ENCODE data around the gene SHANK2. TPM values are rescaled to one million over a fixed set of nuclear protein-coding genes. Genes with fewer than 3 reads are reported as not detected.
"Not testable (repeated sequence)": the region's sequence is repeated elsewhere in the genome, so short reads cannot be mapped to it uniquely, and the experiment has no call there.

SHANK2 gene
- total RNA-seq, 1 donor from 2014 or later = 0.03 TPM

- H3K27ac Mint-ChIP-seq (ENCODE audit: unreplicated experiment) = no peak overlapping the region
- no peak for DNase-seq (ENCODE audit: extremely low spot score, unreplicated experiment)
- no peak overlapping the region for H3K4me3 Mint-ChIP-seq (ENCODE audit: unreplicated experiment)
- TF ChIP-seq CTCF (IDR thresholded peaks at IDR 0.05) = no peak
- peaks cover 11% of the 10 kb centered on the region for H3K4me1 Mint-ChIP-seq (ENCODE audit: unreplicated experiment)
- peaks cover 29% of the 10 kb centered on the region for H3K27me3 Mint-ChIP-seq (ENCODE audit: unreplicated experiment)
- H3K36me3 Mint-ChIP-seq (ENCODE audit: unreplicated experiment) = no peaks in the 10 kb centered on the region
- no peaks in the 10 kb centered on the region for H3K9me3 Mint-ChIP-seq (ENCODE audit: unreplicated experiment)
Observed at GRCh38 chr11:71238285-71238875, 14.0 kb downstream of the SHANK2 start.

- Mint-ChIP-seq H3K4me3 (ENCODE audit: unreplicated experiment) (no peak overlapping the region), H3K27me3 (ENCODE audit: unreplicated experiment) (peaks cover 29% of the 10 kb centered on the region), H3K4me1 (ENCODE audit: unreplicated experiment) (peaks cover 11% of the 10 kb centered on the region), H3K9me3 (ENCODE audit: unreplicated experiment) (no peaks in the 10 kb centered on the region), H3K36me3 (ENCODE audit: unreplicated experiment) (no peaks in the 10 kb centered on the region), H3K27ac (ENCODE audit: unreplicated experiment) (no peak overlapping the region)
- no peak for DNase-seq (ENCODE audit: extremely low spot score, unreplicated experiment)
- TF ChIP-seq CTCF (IDR thresholded peaks at IDR 0.05) = no peak
Observed at GRCh38 chr11:71237853-71238252, 14.5 kb downstream of the SHANK2 start.

- Mint-ChIP-seq H3K4me1 (ENCODE audit: unreplicated experiment) (peaks cover 11% of the 10 kb centered on the region), H3K4me3 (ENCODE audit: unreplicated experiment) (no peak overlapping the region), H3K27ac (ENCODE audit: unreplicated experiment) (no peak overlapping the region), H3K36me3 (ENCODE audit: unreplicated experiment) (no peaks in the 10 kb centered on the region), H3K9me3 (ENCODE audit: unreplicated experiment) (no peaks in the 10 kb centered on the region), H3K27me3 (ENCODE audit: unreplicated experiment) (peaks cover 26% of the 10 kb centered on the region)
- no peak for TF ChIP-seq CTCF (IDR thresholded peaks at IDR 0.05)
- no peak for DNase-seq (ENCODE audit: extremely low spot score, unreplicated experiment)
Observed at GRCh38 chr11:71236836-71237475, 15.4 kb downstream of the SHANK2 start.

- no peak for TF ChIP-seq CTCF (IDR thresholded peaks at IDR 0.05)
- Mint-ChIP-seq H3K4me3 (ENCODE audit: unreplicated experiment) (no peak overlapping the region), H3K27me3 (ENCODE audit: unreplicated experiment) (peaks cover 30% of the 10 kb centered on the region), H3K27ac (ENCODE audit: unreplicated experiment) (no peak overlapping the region), H3K4me1 (ENCODE audit: unreplicated experiment) (peaks cover 3% of the 10 kb centered on the region), H3K36me3 (ENCODE audit: unreplicated experiment) (no peaks in the 10 kb centered on the region), H3K9me3 (ENCODE audit: unreplicated experiment) (no peaks in the 10 kb centered on the region)
- no peak for DNase-seq (ENCODE audit: extremely low spot score, unreplicated experiment)
Observed at GRCh38 chr11:71235719-71236118, 16.7 kb downstream of the SHANK2 start.

GRCh38 chr11:71233896-71234852 is 18.2 kb downstream of the SHANK2 start:
- not testable (repeated sequence) for DNase-seq (ENCODE audit: extremely low spot score, unreplicated experiment); H3K4me1 Mint-ChIP-seq (ENCODE audit: unreplicated experiment); H3K27ac Mint-ChIP-seq (ENCODE audit: unreplicated experiment); H3K4me3 Mint-ChIP-seq (ENCODE audit: unreplicated experiment); H3K36me3 Mint-ChIP-seq (ENCODE audit: unreplicated experiment); H3K9me3 Mint-ChIP-seq (ENCODE audit: unreplicated experiment)
- peaks cover 35% of the 10 kb centered on the region for H3K27me3 Mint-ChIP-seq (ENCODE audit: unreplicated experiment)
